ENCODE results near the gene ZNF32.
A peak's percentile ranks its signal among the peaks of the same experiment; 100 is the strongest.

The ZNF32 gene

GRCh38 chr10:43691485-43691884 lies 42.8 kb upstream of the ZNF32 start:
- H3K27me3 ChIP-seq (ENCODE audit: insufficient read depth, low read depth) = no peaks in the 10 kb centered on the region

GRCh38 chr10:43689955-43690771 lies 41.5 kb upstream of the ZNF32 start:
- no peaks in the 10 kb centered on the region for H3K36me3 ChIP-seq (ENCODE audit: insufficient read depth)
- TF ChIP-seq CTCF (conservative IDR thresholded peaks at IDR 0.05; ENCODE audit: low read depth, low read length) = peak; percentile 49; the same call in 1 of the 2 replicates
- no peak overlapping the region for H3K9ac ChIP-seq
- no peak overlapping the region for H3K27ac ChIP-seq
- no peaks in the 10 kb centered on the region for H3K79me2 ChIP-seq (ENCODE audit: insufficient read depth, low read depth)
- H4K20me1 ChIP-seq (ENCODE audit: insufficient read depth) = no peaks in the 10 kb centered on the region
- peak overlapping the region; percentile 49 for H2AFZ ChIP-seq (ENCODE audit: low read depth)
- H3K4me1 ChIP-seq (ENCODE audit: low read depth, poor library complexity, severe bottlenecking) = no peaks in the 10 kb centered on the region
- H3K4me3 ChIP-seq (IDR thresholded peaks at IDR 0.05; ENCODE audit: insufficient read depth, low read depth, low read length) = no peak overlapping the region
- no peaks in the 10 kb centered on the region for H3K27me3 ChIP-seq (ENCODE audit: insufficient read depth, low read depth)
- no peak overlapping the region for H3K4me2 ChIP-seq

More at GRCh38 chr10:43691485-43691884, 42.8 kb upstream of the ZNF32 start:
- Histone ChIP-seq H3K27ac (no peak overlapping the region), H3K36me3 (ENCODE audit: insufficient read depth) (no peaks in the 10 kb centered on the region), H3K79me2 (ENCODE audit: insufficient read depth, low read depth) (no peaks in the 10 kb centered on the region), H3K4me3 (IDR thresholded peaks at IDR 0.05; ENCODE audit: insufficient read depth, low read depth, low read length) (no peak overlapping the region), H3K9ac (no peak overlapping the region), H3K4me2 (no peak overlapping the region), H2AFZ (ENCODE audit: low read depth) (no peak overlapping the region), H4K20me1 (ENCODE audit: insufficient read depth) (no peaks in the 10 kb centered on the region), H3K4me1 (ENCODE audit: low read depth, poor library complexity, severe bottlenecking) (no peaks in the 10 kb centered on the region)
- TF ChIP-seq CTCF (conservative IDR thresholded peaks at IDR 0.05; ENCODE audit: low read depth, low read length) = no peak

- Histone ChIP-seq H3K4me3 (IDR thresholded peaks at IDR 0.05; ENCODE audit: insufficient read depth, low read depth, low read length) (no peak overlapping the region), H3K79me2 (ENCODE audit: insufficient read depth, low read depth) (no peaks in the 10 kb centered on the region), H4K20me1 (ENCODE audit: insufficient read depth) (no peaks in the 10 kb centered on the region), H3K4me1 (ENCODE audit: low read depth, poor library complexity, severe bottlenecking) (no peaks in the 10 kb centered on the region), H3K9ac (no peak overlapping the region), H3K36me3 (ENCODE audit: insufficient read depth) (no peaks in the 10 kb centered on the region), H2AFZ (ENCODE audit: low read depth) (peak overlapping the region; percentile 49), H3K27me3 (ENCODE audit: insufficient read depth, low read depth) (no peaks in the 10 kb centered on the region), H3K27ac (no peak overlapping the region), H3K4me2 (no peak overlapping the region)
- TF ChIP-seq CTCF (conservative IDR thresholded peaks at IDR 0.05; ENCODE audit: low read depth, low read length) = no peak
These were observed 40.9 kb upstream of the ZNF32 start for GRCh38 chr10:43689618-43689954.

GRCh38 chr10:43689007-43689491 lies 40.4 kb upstream of the ZNF32 start:
- Histone ChIP-seq H3K4me2 (no peak overlapping the region), H3K36me3 (ENCODE audit: insufficient read depth) (no peaks in the 10 kb centered on the region), H3K4me3 (IDR thresholded peaks at IDR 0.05; ENCODE audit: insufficient read depth, low read depth, low read length) (no peak overlapping the region), H3K9ac (no peak overlapping the region), H4K20me1 (ENCODE audit: insufficient read depth) (no peaks in the 10 kb centered on the region), H3K27me3 (ENCODE audit: insufficient read depth, low read depth) (no peaks in the 10 kb centered on the region), H3K79me2 (ENCODE audit: insufficient read depth, low read depth) (no peaks in the 10 kb centered on the region), H2AFZ (ENCODE audit: low read depth) (no peak overlapping the region), H3K4me1 (ENCODE audit: low read depth, poor library complexity, severe bottlenecking) (no peaks in the 10 kb centered on the region), H3K27ac (no peak overlapping the region)
- no peak for TF ChIP-seq CTCF (conservative IDR thresholded peaks at IDR 0.05; ENCODE audit: low read depth, low read length)
